HG02678 (cell line): Measurements from ENCODE around the gene ZNF654.
"Not testable (repeated sequence)": the region's sequence is repeated elsewhere in the genome, so short reads cannot be mapped to it uniquely, and the experiment has no call there.

Source experiments
- ATAC-seq: cut with Tn5 transposase; IDR thresholded peaks from one replicate; pipeline ENCODE4 v1.9.1; 2021; ENCODE audit warnings: mild to moderate bottlenecking, moderate library complexity; ENCODE audit not compliant: unreplicated experiment

ZNF654 gene

DNA sequence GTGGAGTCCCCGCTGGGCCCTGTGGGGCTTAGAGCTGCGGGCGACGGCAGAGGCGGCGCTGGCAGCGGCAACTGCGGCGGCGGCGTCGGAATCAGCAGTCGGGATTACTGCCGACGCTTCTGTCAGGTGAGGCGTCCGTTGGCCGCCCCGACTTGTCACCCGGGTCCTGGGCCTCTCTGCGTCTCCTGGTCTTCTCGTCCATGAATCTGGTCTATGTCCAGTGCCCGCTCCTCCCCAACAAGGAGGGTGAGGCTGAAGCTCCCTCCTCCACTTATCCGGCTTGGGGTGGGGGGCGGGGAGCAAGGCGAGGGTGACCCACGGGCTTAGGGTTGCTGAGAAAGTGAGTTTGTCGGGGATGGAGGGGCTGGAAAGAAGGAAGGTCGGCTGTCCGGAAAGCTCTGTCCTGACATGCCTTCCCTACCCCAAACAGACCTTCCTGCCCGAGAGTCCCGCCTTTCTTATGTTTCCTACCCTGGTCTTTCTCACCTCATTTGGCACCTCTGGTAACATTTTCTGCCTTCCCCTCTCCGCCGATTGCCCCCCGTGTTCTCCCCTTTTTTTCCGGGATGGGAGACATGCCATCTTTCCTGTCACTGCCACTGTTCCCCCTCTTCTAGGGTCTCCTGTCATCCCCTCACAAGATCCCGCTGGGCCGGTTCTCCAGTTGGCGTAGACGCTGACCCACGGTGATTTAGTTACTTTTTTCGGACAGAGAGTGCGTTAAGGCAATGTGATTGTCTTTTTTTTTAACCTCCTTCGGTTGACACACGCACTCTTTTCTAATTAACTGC is 520 bp downstream of the ZNF654 start:
- ATAC-seq = peak; percentile 4

DNA sequence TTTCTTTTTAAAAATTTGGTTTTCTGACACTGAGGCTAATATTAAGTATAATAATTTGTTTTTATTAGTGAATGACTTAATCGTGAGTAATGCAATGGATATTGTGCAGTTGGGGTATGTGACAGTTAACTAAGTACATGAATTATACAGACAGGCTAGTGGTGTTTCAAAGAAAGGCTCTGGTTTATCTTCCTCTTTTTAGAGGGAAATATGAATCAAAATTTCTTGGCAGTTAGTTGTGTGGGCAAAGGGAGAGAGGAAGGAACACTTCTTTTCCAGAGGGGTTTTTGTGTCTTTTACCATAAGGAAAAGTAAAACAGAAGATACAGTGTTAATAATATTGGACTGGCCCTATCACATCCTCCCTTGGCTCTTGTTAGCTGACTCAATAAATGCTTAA is 2.7 kb downstream of the ZNF654 start:
- ATAC-seq = no peak

DNA sequence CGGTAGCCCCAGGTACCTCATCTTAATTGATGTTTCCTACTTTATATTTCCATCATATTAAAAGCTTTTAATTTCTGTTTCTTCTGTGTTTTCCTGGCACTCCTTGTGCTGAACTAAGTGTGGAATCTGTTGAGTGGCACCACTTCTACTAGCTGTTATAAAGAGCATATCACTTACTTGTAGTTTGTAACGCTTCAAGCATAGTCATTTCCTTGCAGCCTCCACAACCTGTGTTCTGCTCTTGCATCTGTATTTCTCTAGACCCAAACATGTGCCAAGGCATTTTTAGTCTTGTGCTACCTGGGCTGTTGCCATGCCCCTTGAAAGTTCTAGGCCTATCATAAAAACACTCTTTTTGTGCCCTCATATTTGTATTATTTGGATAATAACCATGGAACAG is 16.0 kb downstream of the ZNF654 start:
- ATAC-seq = no peak

DNA sequence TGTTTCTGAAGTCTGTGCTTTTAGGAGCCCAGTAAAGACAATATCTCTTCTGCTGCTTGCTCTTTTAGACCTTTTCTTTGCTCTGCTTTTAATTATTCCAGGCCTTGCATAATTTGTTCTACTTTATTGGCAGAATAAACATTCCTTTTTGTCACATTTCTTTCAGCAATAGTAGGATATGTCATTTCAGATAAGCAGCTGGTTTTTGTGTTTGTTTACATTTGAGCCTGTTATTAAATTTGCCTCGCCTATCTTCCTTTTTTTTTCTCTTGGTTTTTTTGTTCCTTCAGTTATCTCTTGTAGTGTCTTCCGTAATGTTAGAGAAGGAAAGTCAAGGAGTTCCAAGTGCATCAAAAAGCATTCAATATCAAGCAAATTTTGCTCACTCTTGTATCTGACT is 16.4 kb downstream of the ZNF654 start:
- no peak for ATAC-seq

DNA sequence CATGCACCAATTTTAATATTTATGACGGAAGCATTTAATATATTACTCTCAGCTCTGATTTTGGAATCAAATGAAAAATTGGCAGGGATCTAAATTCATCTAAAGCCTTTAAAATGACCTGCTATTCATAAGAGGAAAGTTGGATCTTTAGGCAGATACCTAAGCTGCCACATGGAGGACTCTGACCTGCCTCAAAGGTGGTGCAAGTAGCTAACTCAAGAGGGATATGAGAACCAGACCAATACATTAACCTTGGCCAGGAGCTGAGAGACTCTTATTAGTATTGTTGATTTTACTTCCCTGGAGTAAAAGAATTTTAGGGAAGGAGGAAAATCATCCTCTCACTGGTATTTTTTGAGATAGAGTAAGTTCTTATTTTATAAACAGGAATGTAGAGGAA is 17.7 kb downstream of the ZNF654 start:
- ATAC-seq = no peak

DNA sequence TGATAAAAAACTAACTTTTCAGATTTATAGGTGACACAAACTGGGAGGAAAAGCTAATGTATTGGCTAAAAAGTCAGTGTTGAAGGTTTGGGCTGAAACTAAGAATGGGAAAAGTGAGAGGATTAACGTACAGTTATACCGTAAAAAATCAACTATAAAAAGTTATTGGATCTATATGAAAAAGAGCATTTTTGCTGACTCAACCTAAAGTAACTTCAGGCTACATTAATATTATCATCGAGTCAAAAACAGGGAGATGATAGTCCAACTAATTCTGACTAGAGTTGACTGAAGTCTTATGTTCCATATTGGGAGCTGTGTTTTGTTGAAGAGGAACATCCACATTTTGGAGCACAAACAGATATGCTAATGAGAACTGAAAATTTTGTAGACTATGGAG is 19.9 kb downstream of the ZNF654 start:
- ATAC-seq = no peak

DNA sequence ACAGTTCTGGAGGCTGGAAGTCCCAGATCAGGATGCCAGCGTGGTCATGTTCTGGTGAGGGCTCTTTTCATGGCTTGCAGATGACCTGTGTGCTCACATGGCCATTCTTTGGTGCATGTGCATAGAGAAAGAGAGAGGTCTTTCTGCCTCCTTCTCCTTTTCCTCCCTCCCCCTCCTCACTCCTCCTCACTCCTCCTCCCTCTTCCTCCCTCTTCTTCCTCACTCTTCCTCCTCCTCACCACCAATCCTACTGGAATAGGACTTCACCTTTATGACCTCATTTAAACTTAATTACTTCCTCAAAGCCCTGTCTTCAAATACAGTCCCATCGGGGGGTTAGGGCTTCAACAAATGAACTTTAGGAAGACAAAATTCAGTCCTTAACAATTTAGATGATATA is 23.8 kb downstream of the ZNF654 start:
- no peak for ATAC-seq

DNA sequence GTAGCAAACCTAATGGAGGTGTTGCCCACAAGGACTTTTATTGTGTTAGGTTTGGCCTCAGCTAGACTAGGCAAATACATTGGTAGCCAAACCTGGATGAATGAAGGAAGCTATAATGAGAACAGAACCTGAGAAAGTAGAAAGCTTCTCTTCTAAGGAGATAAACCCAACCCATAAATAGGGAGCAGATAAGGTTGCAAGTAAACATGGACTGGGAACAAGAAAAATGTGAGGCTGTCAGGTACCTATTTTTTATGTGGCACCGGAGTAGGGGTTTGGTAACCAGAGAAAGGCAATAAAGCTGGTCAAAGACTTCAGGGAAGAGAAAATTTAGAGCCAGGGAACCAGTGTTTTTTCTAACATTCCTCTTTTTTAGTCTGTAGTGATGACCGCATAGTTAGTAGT is 25.0 kb downstream of the ZNF654 start:
- ATAC-seq = no peak

DNA sequence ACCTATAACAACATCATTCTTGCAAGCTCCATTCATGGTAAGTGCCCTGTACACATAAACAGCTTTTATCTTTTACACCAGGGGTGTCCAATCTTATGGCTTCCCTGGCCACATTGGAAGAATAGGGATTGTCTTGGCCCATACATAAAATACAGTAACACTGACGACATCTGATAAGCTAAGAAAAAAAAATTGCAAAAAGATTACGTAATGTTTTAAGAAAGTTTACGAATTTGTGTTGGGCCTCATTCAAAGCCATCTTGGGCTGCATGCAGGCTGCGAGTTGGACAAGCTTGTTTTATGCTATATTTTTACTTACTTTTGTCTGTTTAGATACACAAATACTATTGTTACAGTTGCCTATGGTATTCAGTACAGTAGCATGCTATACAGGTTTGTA is 31.6 kb downstream of the ZNF654 start:
- no peak for ATAC-seq

DNA sequence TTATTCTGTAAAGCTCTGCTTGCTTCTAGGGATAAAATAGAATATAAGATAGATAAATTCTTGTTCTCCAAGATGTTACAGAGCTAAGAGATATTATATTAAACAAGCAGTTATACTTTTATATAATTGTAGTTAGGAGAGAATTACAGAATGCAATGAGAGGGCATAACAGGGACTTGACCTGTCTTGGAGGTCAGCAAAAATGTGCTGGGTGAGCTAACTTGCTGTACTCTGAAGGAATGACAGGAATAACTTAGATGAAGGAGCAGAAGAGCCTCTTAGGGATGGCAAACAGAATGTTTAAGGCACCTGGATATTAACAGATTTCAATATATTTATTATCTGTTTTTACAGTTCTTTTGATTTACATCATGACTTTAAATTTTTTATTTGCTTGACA is 33.2 kb downstream of the ZNF654 start:
- no peak for ATAC-seq

DNA sequence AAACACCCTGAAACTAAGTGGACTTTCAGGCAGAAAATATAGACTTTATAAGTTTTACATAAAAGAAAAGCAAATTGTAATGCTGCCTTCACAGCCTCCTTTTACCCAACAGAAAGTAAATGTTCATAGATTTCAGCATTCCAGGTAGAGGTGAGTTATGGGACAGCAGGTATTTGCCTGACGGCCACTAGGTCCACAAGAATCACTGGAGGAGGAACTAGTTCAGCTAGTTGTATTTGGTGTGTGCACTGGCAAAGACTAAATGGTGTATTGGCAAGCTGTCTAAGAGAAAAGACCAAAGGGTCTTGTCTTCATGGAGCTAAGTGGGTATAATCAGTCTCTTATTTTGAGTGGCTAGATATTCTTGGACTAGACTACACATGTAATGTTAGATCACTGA is 34.2 kb downstream of the ZNF654 start:
- ATAC-seq = no peak

DNA sequence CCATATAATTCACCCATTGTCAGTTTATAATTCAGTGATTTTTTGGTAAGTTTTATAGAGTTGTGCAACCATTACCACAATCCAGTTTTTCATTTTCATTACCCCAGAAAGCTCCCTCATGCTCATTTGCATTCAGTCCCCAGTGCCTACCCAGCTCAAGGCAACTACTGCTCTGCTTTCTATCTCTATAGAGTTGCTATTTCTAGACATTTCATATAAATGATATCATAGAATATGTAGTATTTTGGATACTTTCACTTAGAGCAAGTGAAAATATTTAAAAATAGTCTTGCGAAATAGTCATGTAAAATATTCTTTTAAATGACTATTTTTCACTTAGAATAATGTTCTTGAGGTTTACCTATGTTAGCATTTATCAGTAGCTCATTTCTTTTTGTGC is 42.1 kb downstream of the ZNF654 start:
- peak; percentile 85 for ATAC-seq

DNA sequence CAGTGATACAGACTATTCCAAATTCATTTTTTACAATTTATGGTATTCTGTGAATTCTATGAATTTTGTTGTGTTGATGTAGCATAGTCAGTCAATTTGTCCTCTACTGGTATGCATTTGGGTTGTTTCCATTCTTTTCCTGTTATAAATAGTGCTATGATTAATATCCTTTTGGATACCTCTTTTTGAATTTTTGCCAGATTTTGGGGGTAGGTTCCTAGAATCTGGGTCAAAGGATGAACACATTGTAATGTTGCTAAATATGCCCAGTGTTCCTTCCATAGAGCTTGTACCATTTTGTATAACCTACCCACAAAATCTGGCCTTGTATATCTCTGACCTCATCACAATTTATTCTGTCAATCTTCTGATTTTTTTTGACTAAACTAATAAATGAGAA is 46.3 kb downstream of the ZNF654 start:
- ATAC-seq = no peak

DNA sequence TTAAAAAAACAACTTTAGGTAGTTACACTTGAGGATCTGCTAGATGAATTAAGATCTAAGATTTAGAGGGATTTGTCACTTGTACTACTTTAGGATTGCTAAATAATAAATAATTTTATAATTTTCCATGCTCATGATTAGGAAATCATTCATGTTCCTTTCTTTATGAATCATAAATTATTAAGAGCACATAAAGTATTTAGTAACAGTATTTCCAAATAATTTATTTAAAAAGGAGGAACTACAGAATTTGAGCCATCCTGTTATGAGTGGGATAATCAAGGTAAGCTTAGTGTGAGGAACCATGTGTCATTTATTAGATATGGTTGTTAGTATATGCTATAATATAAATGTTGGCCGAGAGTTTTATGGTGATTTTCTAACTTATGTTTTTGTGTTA is 53.2 kb downstream of the ZNF654 start:
- ATAC-seq = no peak

DNA sequence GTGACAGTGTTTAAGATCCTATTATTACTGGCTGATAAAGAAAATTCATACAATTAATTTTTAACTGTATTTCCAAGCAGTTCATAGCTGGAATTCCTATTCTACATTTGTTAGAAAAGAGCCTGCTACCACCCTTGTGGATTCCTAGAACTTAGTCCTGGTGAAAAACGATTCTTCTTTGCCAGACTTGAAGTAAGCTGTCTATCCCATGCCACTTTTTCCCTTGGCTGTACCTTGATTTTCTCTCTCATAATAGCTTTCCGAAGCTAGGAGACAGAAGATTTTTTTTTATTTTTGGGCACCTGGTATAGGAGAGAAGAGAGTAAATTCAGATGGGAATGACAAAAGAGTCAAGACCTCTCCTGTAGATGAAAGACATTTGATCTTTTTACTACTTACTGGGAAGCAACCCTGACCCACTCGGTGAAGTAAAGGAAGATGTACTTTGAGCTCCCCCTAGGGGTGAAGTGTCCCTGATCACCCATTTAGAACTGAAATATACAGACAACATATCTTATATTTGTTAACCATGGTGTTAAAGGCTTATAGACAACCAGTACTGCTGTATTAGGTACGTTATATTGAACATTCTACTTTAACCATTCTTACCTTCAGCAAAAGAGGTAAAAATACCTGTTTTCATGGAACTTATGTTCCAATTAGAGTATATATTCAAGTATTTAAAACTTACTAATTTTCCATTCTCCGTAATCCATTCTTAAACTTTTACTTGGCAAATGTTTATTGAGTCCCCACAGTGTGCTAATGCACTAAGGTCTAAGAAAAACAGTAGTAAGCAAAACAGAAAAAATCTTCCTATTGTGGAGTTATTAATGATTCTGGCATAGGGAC is 54.5 kb downstream of the ZNF654 start:
- peak; percentile 89 for ATAC-seq

DNA sequence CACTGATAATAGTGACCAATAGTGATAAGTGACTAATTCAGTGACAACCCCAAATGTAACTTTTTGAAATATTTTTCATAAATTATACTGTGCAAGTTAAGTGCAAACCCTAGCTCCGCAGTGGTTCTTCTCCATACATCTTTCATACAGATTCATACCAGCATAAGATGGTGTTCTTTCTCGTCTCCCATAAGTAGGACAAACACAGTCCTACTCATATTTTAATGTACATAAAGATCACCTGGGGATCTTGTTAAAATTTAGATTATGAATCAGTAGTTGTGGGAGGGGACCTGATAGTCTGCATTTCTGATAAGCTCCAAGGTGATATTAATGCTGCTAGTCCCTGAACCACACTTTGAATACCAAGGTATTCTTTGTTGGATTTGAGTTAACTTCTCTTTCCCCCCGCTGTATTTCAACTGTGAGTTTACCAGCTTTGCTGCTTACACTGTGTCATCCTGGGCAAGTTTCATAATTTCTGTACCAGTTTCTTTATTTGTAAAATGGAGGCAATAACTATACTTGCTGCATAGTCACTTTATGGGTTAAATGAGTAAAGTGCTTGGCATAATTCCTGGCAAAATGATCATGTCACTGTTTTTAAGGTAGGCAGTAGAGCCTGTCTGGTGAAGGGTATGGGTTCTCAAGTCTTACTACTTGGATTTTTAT is 56.0 kb downstream of the ZNF654 start:
- ATAC-seq = no peak

DNA sequence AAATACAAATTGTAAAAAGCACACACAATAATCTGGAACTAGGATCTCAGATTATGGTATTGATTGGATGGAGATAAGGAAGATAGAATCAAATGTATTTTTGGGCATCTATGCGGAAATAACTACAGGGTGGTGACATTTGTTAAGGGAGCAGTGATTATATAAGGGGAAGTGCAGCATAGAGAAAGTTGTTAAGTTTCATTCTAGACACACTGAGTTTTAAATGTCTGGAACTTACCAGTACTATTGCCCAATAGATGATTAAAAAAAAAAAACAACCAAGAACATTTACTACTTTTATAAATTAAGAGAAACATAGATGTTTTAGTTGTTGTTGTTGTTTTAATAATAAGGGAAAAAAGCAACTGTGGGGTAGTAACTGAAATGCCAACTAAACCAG is 58.6 kb downstream of the ZNF654 start:
- ATAC-seq = no peak

DNA sequence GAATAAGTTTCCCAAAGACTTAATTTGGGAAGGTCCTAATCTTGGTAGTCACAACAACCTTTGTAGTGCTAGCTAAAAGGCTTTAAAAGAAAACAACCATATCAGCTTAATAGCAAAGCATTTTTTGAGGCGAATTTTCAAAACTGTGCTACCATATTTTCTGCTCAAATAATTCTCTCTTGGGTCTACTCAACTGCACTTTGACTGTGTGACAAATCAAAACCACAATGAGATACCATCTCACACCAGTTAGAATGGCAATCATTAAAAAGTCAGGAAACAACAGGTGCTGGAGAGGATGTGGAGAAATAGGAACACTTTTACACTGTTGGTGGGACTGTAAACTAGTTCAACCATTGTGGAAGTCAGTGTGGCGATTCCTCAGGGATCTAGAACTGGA is 59.5 kb downstream of the ZNF654 start:
- ATAC-seq = not testable (repeated sequence)

DNA sequence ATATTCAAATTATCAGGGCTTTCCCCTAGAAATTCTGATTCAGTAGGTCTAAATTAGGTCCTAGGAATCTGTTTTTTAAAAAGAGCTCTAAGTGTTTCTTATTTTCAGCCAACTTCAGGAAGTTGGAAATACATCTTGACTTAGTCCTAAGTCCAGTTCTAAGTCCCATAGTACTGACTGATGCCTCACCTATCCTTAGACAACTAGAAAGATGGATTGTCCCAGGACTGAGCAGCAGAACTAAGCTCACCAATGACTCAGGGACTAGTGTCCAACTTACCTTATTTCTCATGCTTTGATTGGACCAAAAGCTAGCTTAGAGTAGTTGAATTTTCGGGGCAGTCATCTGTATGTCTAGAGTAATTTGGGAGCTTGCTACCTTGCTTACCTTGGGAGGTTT is 64.5 kb downstream of the ZNF654 start:
- no peak for ATAC-seq

DNA sequence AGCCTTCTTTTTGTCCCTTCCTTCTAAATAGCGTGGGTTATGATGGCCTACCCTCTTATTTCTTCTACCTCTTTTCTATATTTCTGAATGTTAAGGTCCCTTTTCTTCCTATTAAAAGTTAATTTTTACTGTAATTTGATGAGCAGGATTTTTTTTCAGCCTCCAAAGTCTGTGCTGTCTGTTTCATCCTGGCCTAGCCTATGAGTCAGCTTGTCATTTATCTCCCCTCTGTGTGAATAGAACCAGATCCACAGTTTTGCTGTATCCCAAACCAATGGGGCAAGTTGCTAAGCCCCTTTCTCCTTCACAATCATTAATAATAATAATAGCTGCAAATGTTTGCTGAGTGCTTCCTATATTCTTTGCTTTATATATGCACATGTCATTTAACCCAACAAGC is 72.6 kb downstream of the ZNF654 start:
- ATAC-seq = no peak

DNA sequence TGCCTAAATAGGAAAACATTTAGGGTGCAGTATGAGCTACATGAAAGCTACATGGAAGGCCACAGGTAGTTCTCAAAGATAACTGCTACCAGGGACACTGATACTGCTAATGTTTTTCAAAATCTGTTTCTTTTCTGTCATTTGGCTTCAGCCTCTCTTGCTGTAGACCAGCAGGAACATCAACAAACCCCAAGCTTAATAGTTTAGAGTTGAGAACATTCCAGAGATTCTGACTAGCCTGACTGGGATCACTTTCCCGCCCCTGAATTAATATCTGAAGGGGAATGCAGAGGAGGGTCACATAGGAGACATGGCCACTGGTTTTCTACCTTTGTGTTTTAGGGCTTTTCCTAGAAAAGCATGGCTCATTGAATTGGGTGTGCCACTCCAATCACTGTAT is 73.8 kb downstream of the ZNF654 start:
- ATAC-seq = no peak
